Neutrophil (primary cell): ENCODE results near the gene TMTC2.

ENCODE experiments used
- H3K27ac ChIP-seq: fragments of 200-600 bp; sonication (generic); 2 replicates; pipeline ENCODE4 v1.5.1; 2016; ENCODE audit warnings: mild to moderate bottlenecking, moderate library complexity
- H3K27me3 ChIP-seq: fragments of 200-600 bp; sonication (generic); 2 replicates; pipeline ENCODE4 v1.6.0; 2016; ENCODE audit warnings: mild to moderate bottlenecking
- H3K36me3 ChIP-seq: fragments of 200-600 bp; sonication (generic); 2 replicates; pipeline ENCODE4 v1.5.1; 2017
- H3K4me1 ChIP-seq, 2 experiments: fragments of 200-600 bp in 1 of 2; sonication (generic) in 1 of 2; 1 replicate in 1 of 2; 2 replicates in 1 of 2; pipeline versions ENCODE4 v1.5.1 to v1.6.1; 2013 to 2016; ENCODE audit warnings: low read depth in 1 of 2, low read length in 1 of 2, mild to moderate bottlenecking in 1 of 2, moderate library complexity in 1 of 2; ENCODE audit not compliant: control insufficient read depth in 1 of 2, insufficient read depth in 1 of 2
- H3K4me3 ChIP-seq, 2 experiments: fragments of 200-600 bp in 1 of 2; sonication (generic) in 1 of 2; 1 replicate in 1 of 2; 2 replicates in 1 of 2; pipeline ENCODE4 v1.5.1; 2013 to 2016; ENCODE audit warnings: low read depth in 1 of 2, low read length in 1 of 2, mild to moderate bottlenecking in 1 of 2, moderate library complexity in 1 of 2
- H3K9me3 ChIP-seq: fragments of 200-600 bp; sonication (generic); 2 replicates; pipeline ENCODE4 v1.5.1; 2016
- TF ChIP-seq, protein P1 (sequence below): fragments of 200-600 bp; sonication (generic); IDR thresholded peaks from 2 replicates; pipeline ENCODE4 v1.5.1; 2016; ENCODE audit warnings: antibody characterized with exemption

The TMTC2 gene

GRCh38 chr12:83040991-83041390 is 354.3 kb downstream of the TMTC2 start:
- no peaks in the 10 kb centered on the region for H3K4me1 ChIP-seq
- H3K27ac ChIP-seq = no peak overlapping the region
- no peaks in the 10 kb centered on the region for H3K36me3 ChIP-seq
- no peak overlapping the region for H3K4me3 ChIP-seq
- no peaks in the 10 kb centered on the region for H3K27me3 ChIP-seq
- TF ChIP-seq, protein P1, sequence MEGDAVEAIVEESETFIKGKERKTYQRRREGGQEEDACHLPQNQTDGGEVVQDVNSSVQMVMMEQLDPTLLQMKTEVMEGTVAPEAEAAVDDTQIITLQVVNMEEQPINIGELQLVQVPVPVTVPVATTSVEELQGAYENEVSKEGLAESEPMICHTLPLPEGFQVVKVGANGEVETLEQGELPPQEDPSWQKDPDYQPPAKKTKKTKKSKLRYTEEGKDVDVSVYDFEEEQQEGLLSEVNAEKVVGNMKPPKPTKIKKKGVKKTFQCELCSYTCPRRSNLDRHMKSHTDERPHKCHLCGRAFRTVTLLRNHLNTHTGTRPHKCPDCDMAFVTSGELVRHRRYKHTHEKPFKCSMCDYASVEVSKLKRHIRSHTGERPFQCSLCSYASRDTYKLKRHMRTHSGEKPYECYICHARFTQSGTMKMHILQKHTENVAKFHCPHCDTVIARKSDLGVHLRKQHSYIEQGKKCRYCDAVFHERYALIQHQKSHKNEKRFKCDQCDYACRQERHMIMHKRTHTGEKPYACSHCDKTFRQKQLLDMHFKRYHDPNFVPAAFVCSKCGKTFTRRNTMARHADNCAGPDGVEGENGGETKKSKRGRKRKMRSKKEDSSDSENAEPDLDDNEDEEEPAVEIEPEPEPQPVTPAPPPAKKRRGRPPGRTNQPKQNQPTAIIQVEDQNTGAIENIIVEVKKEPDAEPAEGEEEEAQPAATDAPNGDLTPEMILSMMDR = no peak
- no peaks in the 10 kb centered on the region for H3K9me3 ChIP-seq

DNA sequence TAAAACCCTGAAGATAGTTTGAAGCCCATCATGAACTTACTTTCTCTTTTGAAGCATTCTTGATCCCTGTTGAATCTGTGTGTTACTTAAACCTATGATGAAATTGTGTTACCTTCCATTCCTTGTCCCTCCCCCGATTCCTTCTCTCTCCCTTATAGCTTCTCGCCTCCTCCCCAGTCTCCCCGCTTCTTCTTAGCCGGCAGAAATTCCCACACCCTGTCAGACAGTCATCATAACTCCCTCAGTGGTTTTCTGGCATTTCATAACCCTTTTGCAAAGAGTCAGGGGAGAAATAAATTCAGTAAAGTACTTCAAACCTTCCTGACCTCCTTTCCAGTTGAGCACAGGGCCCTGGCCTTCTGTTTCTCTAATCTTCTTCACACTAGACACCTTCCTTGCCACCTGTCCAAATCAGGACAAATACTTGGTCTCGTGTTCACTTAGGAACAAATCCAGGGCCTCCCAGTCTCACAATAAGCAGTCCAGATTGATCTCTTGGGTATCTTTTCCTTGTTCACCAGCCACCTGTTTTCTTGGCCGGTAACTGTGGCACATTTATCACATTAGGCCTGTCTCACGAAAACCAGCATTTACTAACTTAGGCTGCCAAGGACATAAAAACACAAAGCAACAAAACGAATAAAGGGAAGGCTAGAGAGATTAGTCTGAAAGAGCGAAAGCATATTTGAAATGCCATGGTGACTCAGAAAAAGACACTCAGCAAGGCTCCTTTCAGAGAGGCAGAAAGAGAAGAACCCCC is 355.9 kb downstream of the TMTC2 start:
- no peak overlapping the region for H3K4me3 ChIP-seq
- TF ChIP-seq, protein P1 = no peak
- H3K4me1 ChIP-seq = no peaks in the 10 kb centered on the region
- H3K27ac ChIP-seq = no peak overlapping the region
- H3K27me3 ChIP-seq = no peaks in the 10 kb centered on the region
- H3K36me3 ChIP-seq = no peaks in the 10 kb centered on the region
- H3K9me3 ChIP-seq = no peaks in the 10 kb centered on the region

DNA sequence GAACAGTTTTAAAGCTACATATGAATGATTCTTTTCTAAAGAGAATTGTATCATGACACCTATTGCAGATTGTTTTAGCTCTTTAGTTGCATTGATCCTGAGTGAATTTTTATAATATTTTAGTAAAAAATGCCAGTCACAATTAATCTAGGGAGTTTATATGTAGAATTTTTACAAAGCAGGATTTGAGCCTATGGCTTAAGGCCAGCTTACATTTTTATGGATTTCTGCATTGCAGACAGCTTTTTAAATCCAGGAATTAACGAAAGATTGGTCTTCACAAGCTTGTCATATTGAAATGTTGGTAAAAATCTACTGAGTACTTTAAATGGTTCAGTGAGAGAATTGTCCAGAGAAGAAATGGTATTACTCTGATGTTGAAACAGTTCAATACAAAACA is 358.0 kb downstream of the TMTC2 start:
- Histone ChIP-seq H3K36me3 (no peaks in the 10 kb centered on the region), H3K4me3 (no peak overlapping the region), H3K4me1 (no peaks in the 10 kb centered on the region), H3K27ac (no peak overlapping the region), H3K9me3 (no peaks in the 10 kb centered on the region), H3K27me3 (no peaks in the 10 kb centered on the region)
- TF ChIP-seq, protein P1 = no peak

DNA sequence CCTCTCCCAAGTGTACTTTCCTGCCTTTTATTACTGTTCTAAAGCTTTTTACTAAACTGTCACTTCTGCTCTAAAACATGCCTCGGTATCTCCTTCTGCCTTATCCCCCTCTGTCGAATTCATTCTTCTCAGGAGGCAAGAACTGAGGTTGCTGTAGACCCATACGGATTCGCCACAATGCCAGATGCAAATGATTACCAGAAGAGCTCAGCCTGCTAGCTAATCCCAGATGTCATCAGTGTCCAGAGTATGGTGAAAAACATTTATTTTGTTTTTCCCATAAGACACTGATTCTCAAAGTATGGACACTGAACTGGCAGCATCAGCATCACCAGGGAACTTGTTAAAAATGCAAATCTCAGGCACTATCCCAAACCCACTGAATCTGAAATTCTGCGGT is 359.3 kb downstream of the TMTC2 start:
- Histone ChIP-seq H3K9me3 (no peaks in the 10 kb centered on the region), H3K4me3 (no peak overlapping the region), H3K4me1 (no peaks in the 10 kb centered on the region), H3K27me3 (no peaks in the 10 kb centered on the region), H3K27ac (no peak overlapping the region), H3K36me3 (no peaks in the 10 kb centered on the region)
- TF ChIP-seq, protein P1 = no peak

DNA sequence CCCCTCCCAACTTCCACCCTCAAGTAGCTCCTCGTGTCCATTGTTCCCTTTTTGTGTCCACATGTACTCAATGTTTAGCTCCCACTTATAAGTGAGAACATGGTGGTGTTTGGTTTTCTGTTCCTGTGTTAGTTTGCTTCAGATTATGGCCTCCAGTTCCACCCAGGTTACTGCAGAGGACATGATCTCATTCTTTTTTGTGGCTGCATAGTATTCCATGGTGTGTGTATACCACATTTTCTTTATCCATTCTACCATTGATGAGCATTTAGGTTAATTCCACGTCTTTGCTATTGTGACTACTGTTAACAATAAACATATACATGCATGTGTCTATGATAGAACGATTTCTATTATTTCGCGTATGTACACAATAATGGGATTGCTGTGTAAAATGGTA is 362.6 kb downstream of the TMTC2 start:
- TF ChIP-seq, protein P1 = no peak
- no peaks in the 10 kb centered on the region for H3K36me3 ChIP-seq

More for the DNA sequence above, 362.6 kb downstream of the TMTC2 start:
- no peaks in the 10 kb centered on the region for H3K4me1 ChIP-seq
- H3K27ac ChIP-seq = no peak overlapping the region
- no peaks in the 10 kb centered on the region for H3K9me3 ChIP-seq
- no peak overlapping the region for H3K4me3 ChIP-seq
- no peaks in the 10 kb centered on the region for H3K27me3 ChIP-seq
